HG03442 (cell line): Measurements from ENCODE around the gene CALCR.
"Not testable (repeated sequence)": the region's sequence is repeated elsewhere in the genome, so short reads cannot be mapped to it uniquely, and the experiment has no call there.

Experiments used
- ATAC-seq: cut with Tn5 transposase; IDR thresholded peaks from one replicate; pipeline ENCODE4 v1.9.1; 2021; ENCODE audit warnings: mild to moderate bottlenecking, moderate library complexity; ENCODE audit not compliant: unreplicated experiment

CALCR gene

GRCh38 chr7:93562936-93563335, 11.6 kb downstream of the CALCR start:
- no peak for ATAC-seq

- no peak for ATAC-seq
Observed at GRCh38 chr7:93562106-93562505, 12.4 kb downstream of the CALCR start.

- ATAC-seq = no peak
Observed at GRCh38 chr7:93559639-93560491, 14.7 kb downstream of the CALCR start.

- ATAC-seq = no peak
Observed at GRCh38 chr7:93558705-93559614, 15.6 kb downstream of the CALCR start.

GRCh38 chr7:93551931-93552330, 22.6 kb downstream of the CALCR start:
- no peak for ATAC-seq

GRCh38 chr7:93551063-93551895, 23.2 kb downstream of the CALCR start:
- peak; percentile 66 for ATAC-seq

GRCh38 chr7:93547716-93548115, 26.8 kb downstream of the CALCR start:
- ATAC-seq = no peak

- ATAC-seq = no peak
Observed at GRCh38 chr7:93544691-93545090, 29.8 kb downstream of the CALCR start.

GRCh38 chr7:93538061-93538460, 36.5 kb downstream of the CALCR start:
- no peak for ATAC-seq

GRCh38 chr7:93535616-93536015, 38.9 kb downstream of the CALCR start:
- ATAC-seq = no peak

GRCh38 chr7:93530701-93531100, 43.8 kb downstream of the CALCR start:
- no peak for ATAC-seq

- ATAC-seq = no peak
Observed at GRCh38 chr7:93516834-93517233, 57.7 kb downstream of the CALCR start.

GRCh38 chr7:93515144-93515543, 59.4 kb downstream of the CALCR start:
- ATAC-seq = no peak

- ATAC-seq = no peak
Observed at GRCh38 chr7:93509303-93509702, 65.2 kb downstream of the CALCR start.

GRCh38 chr7:93503088-93503487, 71.4 kb downstream of the CALCR start:
- no peak for ATAC-seq

GRCh38 chr7:93491860-93492259, 82.7 kb downstream of the CALCR start:
- not testable (repeated sequence) for ATAC-seq

GRCh38 chr7:93476491-93477344, 97.8 kb downstream of the CALCR start:
- ATAC-seq = no peak

- no peak for ATAC-seq
Observed at GRCh38 chr7:93475811-93476210, 98.7 kb downstream of the CALCR start.

GRCh38 chr7:93471456-93471855, 103.1 kb downstream of the CALCR start:
- ATAC-seq = no peak

GRCh38 chr7:93463764-93464163, 110.8 kb downstream of the CALCR start:
- no peak for ATAC-seq
